GM12878 (cell line): ENCODE data around the gene TRIB2. TPM values are rescaled to one million over a fixed set of nuclear protein-coding genes. Genes with fewer than 3 reads are reported as not detected.

Experiments
- ATAC-seq: fragments of 200-7000 bp; cut with Tn5 transposase; 3 replicates; pipeline ENCODE4 v1.9.1; 2020; ENCODE audit warnings: mild to moderate bottlenecking, moderate library complexity
- BruUV-seq: library from RNA; stranded (reverse); fragments of 400-500 nt; replicated peaks from 2 replicates; lab custom pipeline; 2021; lab: Mats Ljungman, UMichigan
- CTCF ChIA-PET: fragments of 300-600 bp; sonication (Branson Sonifier 250); formaldehyde crosslinking; extraction: SDS; loops from one replicate; lab custom pipeline; 2021; ENCODE audit warnings: inconsistent platforms; lab: Yijun Ruan, JAX
- POLR2A ChIA-PET: fragments of 350-600 bp; formaldehyde crosslinking; extraction: SDS; loops from one replicate; lab custom pipeline; 2021; ENCODE audit warnings: inconsistent platforms; lab: Charles Lee
- RAD21 ChIA-PET: fragments of 300-600 bp; sonication (Branson Sonifier 250); formaldehyde crosslinking; loops from one replicate; lab custom pipeline; 2023; ENCODE audit warnings: antibody characterized with exemption; ENCODE audit not compliant: unreplicated experiment; lab: Charles Lee
- SMC1A ChIA-PET: fragments of 300-600 bp; sonication (Branson Sonifier 250); formaldehyde crosslinking; loops from one replicate; lab custom pipeline; 2023; ENCODE audit not compliant: unreplicated experiment, uncharacterized antibody; lab: Charles Lee
- DNase-seq: peaks from one replicate; pipeline ENCODE4 v3.0.0-alpha.2; 2011; ENCODE audit warnings: low read depth, low spot score
- FAIRE-seq: peaks from 3 replicates; lab custom pipeline; 2011; peaks lifted over from hg19 to GRCh38; lab: Jason Lieb, UNC
- H2AFZ ChIP-seq: 2 replicates; pipeline ENCODE4 v1.6.0; 2011; ENCODE audit warnings: low read depth, low read length, control low read depth; ENCODE audit not compliant: control insufficient read depth
- H3K27ac ChIP-seq: 2 replicates; pipeline ENCODE4 v1.5.1; 2011; ENCODE audit warnings: control low read depth; ENCODE audit not compliant: control insufficient read depth, insufficient read depth
- H3K27me3 ChIP-seq, 2 experiments: replicated peaks in 1 of 2; 2 replicates each; pipeline versions ENCODE4 v1.6.0 to v1.6.1; 2011; ENCODE audit warnings: low read length in 1 of 2; ENCODE audit not compliant: control insufficient read depth in 2 of 2, insufficient read depth in 2 of 2
- H3K36me3 ChIP-seq, 2 experiments: 2 replicates each; pipeline ENCODE4 v1.5.1; 2011; ENCODE audit warnings: low read length in 1 of 2; ENCODE audit not compliant: control insufficient read depth in 2 of 2, insufficient read depth in 2 of 2
- H3K4me1 ChIP-seq: 2 replicates; pipeline ENCODE4 v1.6.1; 2011; ENCODE audit warnings: mild to moderate bottlenecking, low read length, moderate library complexity, mixed read lengths; ENCODE audit not compliant: control insufficient read depth, insufficient read depth
- H3K4me2 ChIP-seq: 2 replicates; pipeline ENCODE4 v1.6.0; 2011; ENCODE audit warnings: control low read depth; ENCODE audit not compliant: control insufficient read depth, insufficient read depth
- H3K4me3 ChIP-seq: fragments of 200-600 bp; sonication (generic); 2 replicates; pipeline ENCODE4 v1.5.1; 2016
- H3K79me2 ChIP-seq: 2 replicates; pipeline ENCODE4 v1.6.0; 2011; ENCODE audit warnings: low read length; ENCODE audit not compliant: control insufficient read depth, insufficient read depth
- H3K9ac ChIP-seq: 2 replicates; pipeline ENCODE4 v1.8.0; 2011; ENCODE audit warnings: low read length, control low read depth, mixed read lengths; ENCODE audit not compliant: control insufficient read depth, insufficient read depth
- H3K9me3 ChIP-seq: replicated peaks from 3 replicates; pipeline ENCODE4 v1.5.1; 2011; ENCODE audit warnings: mild to moderate bottlenecking, low read length; ENCODE audit not compliant: control insufficient read depth, insufficient read depth
- H4K20me1 ChIP-seq: 2 replicates; pipeline ENCODE4 v1.6.0; 2011; ENCODE audit not compliant: control insufficient read depth, insufficient read depth
- ATF2 ChIP-seq: IDR thresholded peaks from 2 replicates; pipeline ENCODE4 v1.6.1; 2012; ENCODE audit warnings: low read length, inconsistent platforms
- BACH1 ChIP-seq: fragments of 450-650 bp; IDR thresholded peaks from 2 replicates; pipeline ENCODE4 v1.6.1; 2017; ENCODE audit warnings: mild to moderate bottlenecking, borderline replicate concordance
- HDAC2 ChIP-seq: fragments of 200-600 bp; sonication (generic); IDR thresholded peaks from 2 replicates; pipeline ENCODE4 v1.6.1; 2017
- MTA2 ChIP-seq: fragments of 450-650 bp; IDR thresholded peaks from 2 replicates; pipeline ENCODE4 v1.6.1; 2016; ENCODE audit warnings: low read depth, mild to moderate bottlenecking, moderate library complexity
- RUNX3 ChIP-seq: IDR thresholded peaks from 2 replicates; pipeline ENCODE4 v1.6.1; 2012; ENCODE audit warnings: low read length, inconsistent platforms
- SPI1 ChIP-seq: IDR thresholded peaks from 2 replicates; pipeline ENCODE4 v1.6.1; 2011; ENCODE audit warnings: low read depth, mild to moderate bottlenecking, low read length, moderate library complexity, borderline replicate concordance; ENCODE audit not compliant: insufficient read depth
- STAT3 ChIP-seq: IDR thresholded peaks from 2 replicates; pipeline ENCODE4 v1.6.1; 2011; ENCODE audit warnings: low read depth, low read length, improper control_type of control experiment
- TARDBP ChIP-seq: IDR thresholded peaks from 2 replicates; pipeline ENCODE4 v1.6.1; 2016; ENCODE audit warnings: borderline replicate concordance
- WGBS: methylation state at CpG from one replicate; pipeline ENCODE4 v1.1.6; 2016; ENCODE audit warnings: low lambda C conversion rate; ENCODE audit not compliant: insufficient replicate concordance, insufficient coverage; ENCODE audit errors: missing lambda C conversion rate; 5-methylcytosine and 5-hydroxymethylcytosine counted together
- in situ Hi-C: fragments of 300-500 bp; cut with MboI; formaldehyde crosslinking; loops from 9 replicates; pipeline ENCODE4 v1.14.3; 2018; ENCODE audit warnings: mixed read lengths
- intact Hi-C: fragments of 100-400 bp; cut with micrococcal nuclease; formaldehyde crosslinking; loops from one replicate; pipeline ENCODE4 v1.14.2; 2022; ENCODE audit not compliant: unreplicated experiment
- polyA plus RNA-seq, 11 experiments: library from polyadenylated mRNA; depleted of rRNA in 4 of 11; unstranded in 6 of 11; stranded (reverse) in 5 of 11; fragments of >200 nt; fragmentation: Nextera tagmentation in 4 of 11; fragmentation: Illumina TruSeq in 1 of 11; extraction: Ambion mirVana in 4 of 11; extraction: Trizol in 1 of 11; gene quantifications; 1 replicate in 1 of 11; 2 replicates in 10 of 11; pipeline versions ENCODE4 v1.2.1 to v1.2.3, GENCODE V29; 2011 to 2016; ENCODE audit warnings: inconsistent platforms in 2 of 11, missing spikeins in 2 of 11, low read depth in 1 of 11
- total RNA-seq, 4 experiments: library from RNA; depleted of rRNA in 3 of 4; stranded (reverse); fragments of >200 nt in 3 of 4; fragmentation: Illumina TruSeq in 1 of 4; extraction: Trizol in 1 of 4; gene quantifications; 2 replicates each; pipeline versions ENCODE4 v1.2.1 to v1.2.3, GENCODE V29; 2013 to 2021

TRIB2 gene
- total and polyA plus RNA-seq, 10 of the 15 experiments (the other 5 are each of a cell fraction or from before 2014, with no cell fraction given): 1.6 to 9.2 (median 5.2) TPM

DNA sequence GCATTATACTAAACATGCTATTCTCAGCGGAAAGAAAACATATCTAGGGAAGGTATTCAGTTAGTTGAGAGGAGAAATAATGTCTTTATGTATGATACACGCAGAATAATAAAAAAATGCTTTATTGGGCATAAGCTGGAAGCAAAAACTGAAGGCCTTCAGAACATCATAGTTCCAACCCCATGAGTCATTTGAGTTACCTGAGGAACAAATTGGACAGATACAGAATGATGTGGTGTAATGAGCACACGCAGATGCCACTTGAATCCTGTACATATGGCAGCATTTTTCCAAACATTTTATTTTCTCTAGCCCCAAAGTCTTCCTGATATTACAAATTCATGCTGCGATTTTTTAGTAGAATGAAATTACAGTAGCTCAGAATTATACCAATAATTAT is 23.2 kb upstream of the TRIB2 start:
- no TSS peak for BruUV-seq
- Histone ChIP-seq H3K27ac (no peak overlapping the region), H3K36me3 (no peaks in the 10 kb centered on the region), H4K20me1 (no peaks in the 10 kb centered on the region), H3K4me2 (no peak overlapping the region), H3K4me3 (no peak overlapping the region), H3K79me2 (no peaks in the 10 kb centered on the region), H3K9me3 (no peaks in the 10 kb centered on the region; the same call in 1 of the 3 replicates), H3K4me1 (peaks cover 5% of the 10 kb centered on the region; the same call in 1 of the 2 replicates), H3K27me3 (no peaks in the 10 kb centered on the region; a peak in 1 of 4 replicates), H2AFZ (no peak overlapping the region), H3K9ac (no peak overlapping the region)
- FAIRE-seq: no peak
- intact Hi-C loops: no loop called here
- in situ Hi-C loops: no loop called here
- ChIA-PET CTCF (no interaction called here), SMC1A (interaction anchor here (0.9 to 1.2 kb wide), 2 partner anchors 8 to 15 kb away, joined by 3 read pairs; no protein-coding TSS in a partner anchor), RAD21 (no interaction called here), POLR2A (no interaction called here)
- no peak for TF ChIP-seq STAT3
- no peak for TF ChIP-seq HDAC2
- TF ChIP-seq TARDBP: no peak
- TF ChIP-seq ATF2: no peak
- ATAC-seq: no peak
- no peak for DNase-seq
- WGBS: 71% methylated on average over 4 of the region's 4 CpGs

- ATAC-seq: peak; percentile 98
- Histone ChIP-seq H3K27me3 (no peaks in the 10 kb centered on the region; a peak in 1 of 4 replicates), H3K4me1 (peaks cover 5% of the 10 kb centered on the region; the same call in 1 of the 2 replicates), H2AFZ (peak overlapping the region; percentile 15; the same call in 1 of the 2 replicates), H3K4me2 (no peak overlapping the region; the same call in 1 of the 2 replicates), H4K20me1 (no peaks in the 10 kb centered on the region), H3K79me2 (no peaks in the 10 kb centered on the region), H3K27ac (no peak overlapping the region), H3K36me3 (no peaks in the 10 kb centered on the region), H3K4me3 (no peak overlapping the region), H3K9ac (no peak overlapping the region), H3K9me3 (no peaks in the 10 kb centered on the region; the same call in 1 of the 3 replicates)
- DNase-seq: no peak
- FAIRE-seq: peak; percentile 70
- BruUV-seq: no TSS peak
- RAD21 ChIA-PET: no interaction called here
- SMC1A ChIA-PET: no interaction called here
- intact Hi-C loops (no loop called here), in situ Hi-C loops (no loop called here)
- TF ChIP-seq BACH1 (peak; percentile 89), MTA2 (no peak), RUNX3 (peak; percentile 31), SPI1 (peak; percentile 77)
- POLR2A ChIA-PET: no interaction called here
- CTCF ChIA-PET: no interaction called here
- WGBS: 0% methylated on average over 1 of the region's 1 CpG
Measured at GRCh38 chr2:12694990-12695774, 21.6 kb upstream of the TRIB2 start.
